HCT116 (cell line): ENCODE results near the gene SMIM24. TPM values are rescaled to one million over a fixed set of nuclear protein-coding genes. Genes with fewer than 3 reads are reported as not detected.

Experiments
- ATAC-seq: fragments of 200-7000 bp; cut with Tn5 transposase; 2 replicates; pipeline ENCODE4 v1.9.1; 2020; ENCODE audit warnings: mild to moderate bottlenecking, moderate library complexity
- BruUV-seq: library from RNA; stranded (reverse); fragments of 400-500 nt; replicated peaks from 2 replicates; lab custom pipeline; 2021; lab: Mats Ljungman, UMichigan
- CTCF ChIA-PET: fragments of 300-600 bp; sonication (Branson Sonifier 250); formaldehyde crosslinking; loops from one replicate; lab custom pipeline; 2021; ENCODE audit warnings: antibody characterized with exemption; lab: Charles Lee
- POLR2A ChIA-PET: fragments of 300-600, 350-600 bp; sonication (Branson Sonifier 250); formaldehyde crosslinking; loops from one replicate; lab custom pipeline; 2021; ENCODE audit warnings: antibody characterized with exemption; lab: Charles Lee
- RAD21 ChIA-PET, 2 experiments: fragments of 300-600 bp; sonication (Branson Sonifier 250); formaldehyde crosslinking; loops; one replicate each; lab custom pipeline; 2023; ENCODE audit warnings: low total read pairs in 2 of 2; ENCODE audit not compliant: uncharacterized antibody in 2 of 2, unreplicated experiment in 2 of 2, low non-redundant PET in 1 of 2; lab: Charles Lee
- DNase-seq: peaks from one replicate; pipeline ENCODE4 v3.0.0-alpha.2; 2010; ENCODE audit warnings: low read depth, low spot score
- H2AFZ ChIP-seq: fragments of 200-600 bp; shearing (Covaris generic), sonication (generic); 2 replicates; pipeline ENCODE4 v1.6.1; 2017; ENCODE audit warnings: low read depth, mixed run types, mixed read lengths, antibody characterized with exemption, low read length; ENCODE audit not compliant: poor library complexity, severe bottlenecking
- H3K27ac ChIP-seq: 2 replicates; pipeline ENCODE4 v1.5.1; 2012; ENCODE audit warnings: low read depth, low read length
- H3K27me3 ChIP-seq: fragments of 200-600 bp; sonication (generic); 2 replicates; pipeline ENCODE4 v1.6.1; 2016; ENCODE audit warnings: mixed run types, low read length, mixed read lengths; ENCODE audit not compliant: insufficient read depth
- H3K36me3 ChIP-seq, 2 experiments: fragments of 200-500 bp in 1 of 2; fragments of 200-600 bp in 1 of 2; sonication (Bioruptor generic) in 1 of 2; sonication (generic) in 1 of 2; 2 replicates each; pipeline versions ENCODE4 v1.5.1 to v1.6.1; 2014 to 2016; ENCODE audit warnings: low read length in 2 of 2, inconsistent platforms in 1 of 2, mixed read lengths in 1 of 2, mixed run types in 1 of 2; ENCODE audit not compliant: insufficient read depth in 2 of 2, control insufficient read depth in 1 of 2
- H3K4me1 ChIP-seq, 2 experiments: fragments of 200-600 bp in 1 of 2; sonication (generic) in 1 of 2; 2 replicates each; pipeline versions ENCODE4 v1.5.1 to v1.6.1; 2012 to 2017; ENCODE audit warnings: low read length in 2 of 2, inconsistent platforms in 1 of 2, mild to moderate bottlenecking in 1 of 2, mixed read lengths in 1 of 2, mixed run types in 1 of 2, moderate library complexity in 1 of 2; ENCODE audit not compliant: insufficient read depth in 2 of 2, control insufficient read depth in 1 of 2
- H3K4me2 ChIP-seq: fragments of 200-600 bp; sonication (generic); 2 replicates; pipeline ENCODE4 v1.6.1; 2017; ENCODE audit warnings: mixed run types, low read length, mixed read lengths
- H3K4me3 ChIP-seq, 2 experiments: fragments of 200-600 bp in 1 of 2; sonication (generic) in 1 of 2; replicated peaks in 1 of 2; 2 replicates each; pipeline ENCODE4 v1.5.1; 2011 to 2016; ENCODE audit warnings: low read length in 2 of 2, control low read depth in 1 of 2, low read depth in 1 of 2, mild to moderate bottlenecking in 1 of 2, mixed read lengths in 1 of 2, mixed run types in 1 of 2
- H3K79me2 ChIP-seq: fragments of 200-600 bp; sonication (generic); 2 replicates; pipeline ENCODE4 v1.6.1; 2017; ENCODE audit warnings: mild to moderate bottlenecking, mixed run types, low read length, moderate library complexity, mixed read lengths; ENCODE audit not compliant: insufficient read depth
- H3K9ac ChIP-seq: fragments of 200-600 bp; sonication (generic); 2 replicates; pipeline ENCODE4 v1.6.1; 2016; ENCODE audit warnings: low read length, mixed read lengths
- H3K9me2 ChIP-seq: fragments of 200-600 bp; sonication (generic), shearing (Covaris generic); 2 replicates; pipeline ENCODE4 v1.6.1; 2017; ENCODE audit warnings: mixed run types, mild to moderate bottlenecking, moderate library complexity; ENCODE audit not compliant: insufficient read depth
- H3K9me3 ChIP-seq, 2 experiments: fragments of 200-500 bp in 1 of 2; fragments of 200-600 bp in 1 of 2; sonication (Bioruptor generic) in 1 of 2; sonication (generic) in 1 of 2; 2 replicates each; pipeline ENCODE4 v1.6.1; 2014 to 2017; ENCODE audit warnings: low read length in 2 of 2, mixed read lengths in 2 of 2, inconsistent platforms in 1 of 2, low read depth in 1 of 2, mild to moderate bottlenecking in 1 of 2, mixed run types in 1 of 2, moderate library complexity in 1 of 2; ENCODE audit not compliant: control insufficient read depth in 1 of 2, insufficient read depth in 1 of 2
- H4K20me1 ChIP-seq: fragments of 200-600 bp; sonication (generic), shearing (Covaris generic); 2 replicates; pipeline ENCODE4 v1.6.1; 2017; ENCODE audit warnings: mixed run types, mild to moderate bottlenecking, moderate library complexity; ENCODE audit not compliant: insufficient read depth
- ATF3 ChIP-seq: IDR thresholded peaks from 2 replicates; pipeline ENCODE4 v1.6.1; 2012
- CBX3 ChIP-seq: IDR thresholded peaks from 2 replicates; pipeline ENCODE4 v1.6.1; 2012; ENCODE audit warnings: low read depth
- EGR1 ChIP-seq: IDR thresholded peaks from 2 replicates; pipeline ENCODE4 v1.6.1; 2012; ENCODE audit warnings: low read depth
- EZH2phosphoT487 ChIP-seq: fragments of 200-600 bp; IDR thresholded peaks from 2 replicates; pipeline ENCODE4 v1.6.1; 2018; ENCODE audit warnings: antibody characterized with exemption, borderline replicate concordance
- FOSL1 ChIP-seq: IDR thresholded peaks from 2 replicates; pipeline ENCODE4 v1.6.1; 2012; ENCODE audit warnings: low read depth
- RAD21 ChIP-seq: IDR thresholded peaks from 2 replicates; pipeline ENCODE4 v1.6.1; 2012; ENCODE audit warnings: low read depth, mild to moderate bottlenecking
- SRF ChIP-seq: IDR thresholded peaks from 2 replicates; pipeline ENCODE4 v1.6.1; 2012; ENCODE audit warnings: low read depth
- TCF7L2 ChIP-seq: IDR thresholded peaks from 2 replicates; pipeline ENCODE4 v1.7.0; 2011; ENCODE audit warnings: borderline replicate concordance, inconsistent platforms; ENCODE audit not compliant: insufficient read depth, insufficient read length; ENCODE audit errors: extremely low read depth
- YY1 ChIP-seq: IDR thresholded peaks from 2 replicates; pipeline ENCODE4 v1.6.1; 2011; ENCODE audit warnings: low read length, low read depth, moderate library complexity, mild to moderate bottlenecking; ENCODE audit not compliant: insufficient replicate concordance; ENCODE audit errors: extremely low read depth
- ZBTB33 ChIP-seq: IDR thresholded peaks from 2 replicates; pipeline ENCODE4 v1.6.1; 2011; ENCODE audit warnings: mild to moderate bottlenecking, low read length, moderate library complexity; ENCODE audit not compliant: insufficient replicate concordance; ENCODE audit errors: extremely low read depth
- ZFX ChIP-seq: fragments of 450-650 bp; IDR thresholded peaks from 2 replicates; pipeline ENCODE4 v1.6.1; 2017
- intact Hi-C: fragments of 100-400 bp; cut with micrococcal nuclease; formaldehyde crosslinking; loops from 2 replicates; pipeline ENCODE4 v1.10.0; 2022
- total RNA-seq: library from RNA; stranded (reverse); gene quantifications from one replicate; pipeline ENCODE4 v1.2.1, GENCODE V29; 2021; ENCODE audit not compliant: unreplicated experiment

Gene SMIM24
- total RNA-seq, 1 experiment from 2014 or later, result not detected

GRCh38 chr19:3465552-3465951 is 14.8 kb downstream of the SMIM24 start:
- Histone ChIP-seq H3K9me3 (no peaks in the 10 kb centered on the region; a peak in 1 of 4 replicates), H3K4me3 (no peak overlapping the region), H3K27me3 (no peaks in the 10 kb centered on the region), H3K9ac (no peak overlapping the region), H3K4me2 (no peak overlapping the region), H2AFZ (no peak overlapping the region), H3K4me1 (no peaks in the 10 kb centered on the region), H3K27ac (no peak overlapping the region), H3K9me2 (no peaks in the 10 kb centered on the region), H3K36me3 (peaks cover 6 to 8% of the 10 kb centered on the region in 2 experiments; a peak in 2 of 4 replicates), H3K79me2 (no peaks in the 10 kb centered on the region), H4K20me1 (no peaks in the 10 kb centered on the region)
- TF ChIP-seq ATF3 (no peak), EZH2phosphoT487 (no peak), RAD21 (no peak), CBX3 (no peak), ZBTB33 (no peak), YY1 (no peak), TCF7L2 (no peak), SRF (no peak), ZFX (no peak), EGR1 (no peak), FOSL1 (no peak)
- RAD21 ChIA-PET, result interaction anchor here in 1 of 2 experiments (0.7 kb wide), 1 partner anchor 426 kb away, joined by 4 read pairs; no protein-coding TSS in a partner anchor
- intact Hi-C loops, result no loop called here
- POLR2A ChIA-PET, result no interaction called here
- CTCF ChIA-PET, result no interaction called here
- ATAC-seq (0 out of 2 replicates have a peak, but pooled peaks have one; percentile 12), DNase-seq (no peak)
- BruUV-seq, result no TSS peak
